ENCODE results near the gene GPRC5D.

GRCh38 chr12:12896260-12896659 lies 55.7 kb downstream of the GPRC5D start:
- TF ChIP-seq CTCF (IDR thresholded peaks at IDR 0.05), result no peak
- no peak for TF ChIP-seq ZFX (IDR thresholded peaks at IDR 0.05; ENCODE audit: borderline replicate concordance)
